GM19455 (cell line): ENCODE data around the gene SLC25A28.

Source experiments
- ATAC-seq: cut with Tn5 transposase; IDR thresholded peaks from one replicate; pipeline ENCODE4 v1.9.1; 2021; ENCODE audit not compliant: unreplicated experiment

Gene SLC25A28

DNA sequence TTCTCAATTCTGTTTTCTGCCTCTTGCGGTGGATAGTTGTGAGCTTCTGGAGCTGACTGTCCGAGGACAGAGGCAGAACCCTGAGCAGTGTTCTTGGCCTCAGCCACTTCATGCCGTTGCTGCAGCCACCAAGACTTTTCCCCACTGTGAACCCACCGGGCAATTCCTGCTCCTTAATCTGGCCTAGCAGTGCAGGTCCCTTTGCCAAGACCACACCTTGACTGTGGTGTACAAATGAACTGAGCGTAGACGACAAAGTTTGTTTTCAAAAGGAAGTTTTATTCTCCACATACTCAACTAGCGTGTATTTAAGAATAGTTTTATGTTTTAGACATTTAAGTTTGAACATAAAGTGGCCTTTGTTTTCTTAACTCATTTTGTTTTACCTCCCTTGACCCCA is 29.4 kb downstream of the SLC25A28 start:
- ATAC-seq: no peak

DNA sequence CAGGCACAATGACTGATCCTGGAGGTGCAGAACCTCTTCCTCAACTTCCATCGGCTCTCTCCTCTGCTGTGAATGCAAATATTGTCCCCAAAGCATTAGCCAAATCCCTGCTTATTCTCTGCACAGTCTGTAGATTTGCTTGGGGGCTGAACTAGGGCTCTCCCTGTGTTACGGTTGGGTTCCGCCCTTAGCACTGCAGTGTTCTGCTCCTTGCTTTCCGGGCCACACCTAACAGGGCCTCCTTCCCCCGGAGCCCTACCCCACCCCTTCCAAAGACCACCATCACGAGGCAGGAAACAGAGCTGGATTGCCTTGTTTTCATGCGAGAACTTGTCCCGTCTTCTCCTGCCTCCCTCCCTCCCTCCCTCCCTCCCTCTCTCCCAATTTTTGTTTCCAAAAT is 36.6 kb downstream of the SLC25A28 start:
- no peak for ATAC-seq

DNA sequence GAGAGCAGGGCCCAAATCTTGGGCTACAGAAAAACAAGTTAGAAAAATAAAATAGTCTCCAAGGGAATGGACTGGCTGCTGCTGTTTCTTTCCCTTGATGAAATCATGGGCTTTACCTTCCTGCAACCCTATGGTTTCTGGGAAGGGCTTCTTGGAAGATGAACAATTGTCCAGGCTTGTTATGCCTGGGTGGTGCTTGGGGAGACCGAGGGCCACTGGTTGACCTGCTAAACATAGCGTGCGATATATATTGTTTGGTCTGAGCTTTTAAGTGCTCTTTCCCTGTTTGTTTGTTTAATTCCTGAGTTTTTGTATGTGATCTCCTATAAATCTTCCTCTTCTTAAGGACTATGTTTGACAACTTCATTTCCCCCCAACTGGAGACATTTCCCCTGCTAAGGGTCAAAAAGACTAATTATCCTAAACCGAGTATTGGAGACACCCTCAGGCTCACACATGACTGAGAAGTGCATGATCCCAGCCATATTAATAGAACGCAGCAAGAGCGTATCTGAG is 37.9 kb downstream of the SLC25A28 start:
- no peak for ATAC-seq

DNA sequence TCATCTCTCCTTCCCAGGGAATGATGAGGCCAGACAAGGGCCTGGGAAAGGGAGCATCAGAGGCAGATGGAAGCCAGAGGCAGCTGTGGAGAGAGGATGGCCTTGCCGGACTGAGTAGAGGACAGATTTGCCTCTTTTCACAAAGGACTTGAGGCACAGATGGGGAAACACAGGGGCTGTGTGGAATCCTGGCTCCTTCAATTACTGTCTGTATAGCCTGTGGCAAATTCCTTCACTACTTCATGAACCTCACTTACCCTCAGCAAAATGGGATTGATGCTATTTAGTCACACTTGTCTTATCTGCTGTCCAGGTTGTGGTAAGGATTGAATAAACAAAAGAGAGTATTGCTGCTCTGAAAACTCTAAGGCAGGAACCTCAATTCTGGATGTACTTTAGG is 40.3 kb downstream of the SLC25A28 start:
- ATAC-seq: no peak

DNA sequence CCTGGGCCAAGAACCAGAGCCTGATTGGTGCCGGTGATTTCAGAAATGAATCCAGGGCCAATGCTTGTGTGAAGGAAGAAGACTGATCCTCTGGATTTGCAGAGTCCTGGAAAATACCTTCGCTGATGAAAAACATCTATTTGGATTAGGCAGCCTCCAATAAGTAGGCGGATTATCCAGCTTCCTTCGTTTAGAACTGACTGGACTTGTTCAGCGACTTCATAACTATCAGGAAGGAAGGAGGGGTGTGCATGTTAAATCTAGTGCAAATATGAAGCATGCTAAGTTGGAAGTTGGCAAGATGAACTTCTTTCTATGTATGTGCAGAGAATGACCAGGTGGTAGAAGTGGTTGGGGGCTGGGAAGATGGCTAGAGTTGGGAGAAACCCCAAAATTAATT is 46.4 kb downstream of the SLC25A28 start:
- no peak for ATAC-seq

DNA sequence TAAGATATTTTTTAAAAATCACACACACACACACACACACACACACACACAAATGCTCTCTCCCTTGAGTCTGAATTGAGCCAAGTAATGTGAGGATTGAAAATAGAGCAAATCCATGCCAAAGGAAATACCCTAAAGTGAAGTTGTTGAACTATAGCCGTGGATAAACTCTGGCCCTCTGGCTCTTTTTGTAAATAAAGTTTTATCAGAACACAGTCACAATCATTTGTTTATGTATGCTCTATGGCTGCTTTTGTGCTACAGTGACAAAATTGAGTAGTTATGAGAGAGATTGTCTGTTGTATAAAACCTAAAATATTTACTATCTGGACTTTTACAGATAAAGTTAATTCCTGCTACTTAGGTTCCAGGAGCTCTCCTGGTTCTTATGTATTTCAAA is 48.4 kb downstream of the SLC25A28 start:
- no peak for ATAC-seq

DNA sequence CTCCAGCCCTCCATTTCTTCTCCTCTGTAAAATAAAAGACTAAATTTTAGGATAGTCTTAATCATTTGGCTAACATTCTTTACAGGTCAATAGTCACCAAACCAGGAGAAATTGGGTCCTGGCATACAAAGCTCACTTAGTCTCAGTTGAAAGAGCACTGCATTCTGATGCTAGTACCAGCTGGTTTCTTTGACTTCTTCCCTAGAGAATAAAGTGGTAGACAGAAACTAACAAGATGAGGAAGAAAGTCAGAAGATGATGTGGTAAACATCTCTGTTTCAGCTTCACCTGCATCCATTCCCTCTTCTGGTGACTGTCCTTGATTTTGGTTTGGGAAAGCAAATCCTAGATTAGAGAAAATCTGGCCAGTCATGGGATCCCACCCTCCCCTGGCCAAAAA is 50.3 kb downstream of the SLC25A28 start:
- no peak for ATAC-seq

DNA sequence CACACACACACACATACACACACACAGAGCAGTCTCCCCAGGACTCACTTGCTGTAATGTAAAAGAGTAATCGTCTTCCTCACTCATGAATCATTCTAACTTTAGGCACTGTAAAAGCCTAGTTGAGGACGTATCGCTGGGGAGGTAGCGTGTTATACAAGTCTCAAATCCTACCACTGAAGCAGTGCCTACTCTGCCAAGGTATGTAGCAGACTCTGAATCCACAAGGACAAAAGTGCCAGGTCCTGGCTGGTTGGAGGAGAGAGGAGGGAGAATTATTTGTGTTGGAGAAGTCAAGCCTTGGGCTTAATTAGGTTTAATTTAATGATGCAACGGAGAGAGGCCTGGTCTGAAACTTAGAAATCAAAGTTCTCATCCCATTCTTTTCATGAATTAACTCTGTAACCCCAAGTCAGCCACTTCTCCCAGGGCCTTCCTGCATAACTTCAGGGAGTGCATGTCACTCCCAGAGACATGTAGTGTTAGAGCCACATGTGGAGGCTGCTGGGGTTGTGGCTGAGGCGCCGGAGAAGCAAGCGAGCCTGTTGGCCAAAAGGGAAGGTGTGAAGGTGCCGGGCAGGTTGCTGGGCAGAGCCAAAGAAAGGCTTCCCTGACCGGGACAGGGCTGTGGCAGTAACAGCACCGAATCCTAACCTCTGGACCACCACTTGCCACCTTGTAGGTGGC is 50.8 kb downstream of the SLC25A28 start:
- ATAC-seq: no peak

DNA sequence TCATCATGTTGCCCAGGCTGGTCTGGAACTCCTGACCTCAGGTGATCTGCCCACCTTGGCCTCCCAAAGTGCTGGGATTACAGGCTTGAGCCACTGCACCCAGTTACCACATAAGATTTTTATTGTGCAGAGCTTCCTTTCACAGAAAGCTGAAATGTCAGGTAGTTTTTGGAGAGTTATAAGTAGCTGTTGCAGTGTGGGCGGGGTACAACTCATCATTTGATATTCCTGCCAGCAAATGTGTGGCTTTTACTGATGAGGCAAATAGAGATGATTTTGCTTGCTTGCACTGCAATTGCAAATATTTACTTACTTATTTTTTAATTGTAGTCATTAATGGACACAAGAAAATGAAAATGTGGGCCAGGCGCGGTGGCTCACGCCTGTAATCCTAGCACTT is 55.1 kb downstream of the SLC25A28 start:
- no peak for ATAC-seq

DNA sequence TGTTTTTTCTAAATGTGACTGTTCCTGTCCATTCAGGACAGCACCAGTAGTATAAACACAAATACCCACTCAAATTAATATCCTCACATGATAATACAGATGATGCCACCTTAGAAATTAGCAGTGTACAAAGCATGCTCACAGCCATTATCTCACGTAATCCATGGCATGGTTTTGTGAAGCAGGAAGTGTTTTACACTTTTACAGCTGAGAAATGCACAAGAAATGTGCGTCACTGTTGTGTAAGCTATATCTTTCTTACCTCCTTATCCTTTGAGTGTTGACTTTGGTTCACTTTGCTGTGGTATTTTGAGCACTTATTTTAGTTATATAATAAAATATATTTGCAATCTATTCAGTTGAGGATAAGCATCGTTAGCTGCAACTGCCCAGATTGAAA is 55.9 kb downstream of the SLC25A28 start:
- ATAC-seq: no peak

DNA sequence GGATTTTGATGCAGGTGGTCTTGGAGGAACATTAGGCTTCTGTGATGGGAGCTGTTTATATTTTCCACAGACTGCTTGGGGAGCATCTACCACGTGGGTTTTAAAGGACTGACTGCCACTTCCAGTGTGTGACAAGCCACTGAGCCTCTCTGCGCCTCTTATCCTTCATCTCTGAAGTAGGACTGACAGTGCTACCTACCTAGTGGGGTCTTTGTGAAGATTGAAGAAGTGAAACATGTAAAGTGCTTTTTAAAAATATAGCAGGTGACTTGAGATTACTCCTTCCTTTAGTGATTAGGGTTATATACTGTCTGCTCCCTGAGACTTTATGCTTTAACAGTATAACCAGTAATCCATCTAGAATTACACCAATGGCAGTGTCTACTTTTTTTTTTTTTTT is 57.6 kb downstream of the SLC25A28 start:
- ATAC-seq: no peak
